Measurements from ENCODE around the gene TGM4.

Gene TGM4

DNA sequence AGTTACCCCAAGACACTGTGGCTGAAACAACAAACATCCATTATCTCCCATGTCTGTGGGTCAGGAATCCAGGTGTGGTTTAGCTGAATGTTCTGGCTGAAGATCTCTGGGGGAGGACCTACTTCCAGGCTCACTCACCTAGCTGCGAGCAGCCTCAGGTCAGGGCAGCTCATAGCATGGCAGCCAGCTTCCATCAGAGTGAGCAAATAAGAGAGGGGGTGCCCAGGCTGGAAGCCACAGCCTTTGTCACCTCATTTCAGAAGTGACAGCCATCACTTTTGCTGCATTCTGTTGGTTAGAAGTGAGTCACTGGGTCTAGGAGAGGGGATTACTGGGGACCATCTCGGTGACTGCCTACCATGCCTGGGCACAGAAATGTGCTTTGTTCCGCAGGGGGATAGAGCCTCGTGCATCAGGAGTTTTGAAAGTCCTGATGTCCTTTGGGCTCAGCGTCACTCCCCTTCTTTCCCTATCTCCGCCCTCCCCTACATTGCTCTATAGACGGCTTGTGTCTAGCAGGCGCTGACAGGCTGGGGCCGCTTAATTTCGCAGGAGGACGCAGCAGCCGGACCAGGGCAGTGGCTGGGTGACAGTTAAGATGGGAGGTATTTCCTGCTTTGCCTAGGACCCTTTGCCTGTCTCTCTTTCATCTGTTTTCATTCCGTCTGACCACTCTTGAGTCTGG lies 25.4 kb downstream of the TGM4 start:
- H2AFZ ChIP-seq (ENCODE audit: low read depth, low read length, severe bottlenecking): no peak overlapping the region
- TF ChIP-seq, protein P1, sequence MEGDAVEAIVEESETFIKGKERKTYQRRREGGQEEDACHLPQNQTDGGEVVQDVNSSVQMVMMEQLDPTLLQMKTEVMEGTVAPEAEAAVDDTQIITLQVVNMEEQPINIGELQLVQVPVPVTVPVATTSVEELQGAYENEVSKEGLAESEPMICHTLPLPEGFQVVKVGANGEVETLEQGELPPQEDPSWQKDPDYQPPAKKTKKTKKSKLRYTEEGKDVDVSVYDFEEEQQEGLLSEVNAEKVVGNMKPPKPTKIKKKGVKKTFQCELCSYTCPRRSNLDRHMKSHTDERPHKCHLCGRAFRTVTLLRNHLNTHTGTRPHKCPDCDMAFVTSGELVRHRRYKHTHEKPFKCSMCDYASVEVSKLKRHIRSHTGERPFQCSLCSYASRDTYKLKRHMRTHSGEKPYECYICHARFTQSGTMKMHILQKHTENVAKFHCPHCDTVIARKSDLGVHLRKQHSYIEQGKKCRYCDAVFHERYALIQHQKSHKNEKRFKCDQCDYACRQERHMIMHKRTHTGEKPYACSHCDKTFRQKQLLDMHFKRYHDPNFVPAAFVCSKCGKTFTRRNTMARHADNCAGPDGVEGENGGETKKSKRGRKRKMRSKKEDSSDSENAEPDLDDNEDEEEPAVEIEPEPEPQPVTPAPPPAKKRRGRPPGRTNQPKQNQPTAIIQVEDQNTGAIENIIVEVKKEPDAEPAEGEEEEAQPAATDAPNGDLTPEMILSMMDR (IDR thresholded peaks at IDR 0.05; ENCODE audit: insufficient read depth, low read length, poor library complexity, severe bottlenecking): no peak
- TF ChIP-seq EZH2phosphoT487 (conservative IDR thresholded peaks at IDR 0.05; ENCODE audit: low read length): no peak
- H3K9ac ChIP-seq (ENCODE audit: low read length): no peak overlapping the region
- H3K27me3 ChIP-seq (ENCODE audit: low read length): no peaks in the 10 kb centered on the region
- no peaks in the 10 kb centered on the region for H3K9me3 ChIP-seq (ENCODE audit: insufficient read depth, low read length)
- H3F3A ChIP-seq (ENCODE audit: insufficient read depth): no peaks in the 10 kb centered on the region
- H3K4me3 ChIP-seq (ENCODE audit: insufficient read depth, low read length, poor library complexity, severe bottlenecking): no peak overlapping the region
- H3K27ac ChIP-seq (ENCODE audit: low read depth, low read length): no peak overlapping the region
- no peak overlapping the region for H3K4me2 ChIP-seq (ENCODE audit: low read depth, low read length, poor library complexity, severe bottlenecking)
- H3K79me2 ChIP-seq (ENCODE audit: insufficient read depth, low read length): no peaks in the 10 kb centered on the region
- H3K9me2 ChIP-seq (replicated peaks; ENCODE audit: insufficient read depth, low read length): no peaks in the 10 kb centered on the region
- H4K20me1 ChIP-seq (ENCODE audit: low read depth, low read length): no peaks in the 10 kb centered on the region
- H3K36me3 ChIP-seq (ENCODE audit: low read length): no peaks in the 10 kb centered on the region

DNA sequence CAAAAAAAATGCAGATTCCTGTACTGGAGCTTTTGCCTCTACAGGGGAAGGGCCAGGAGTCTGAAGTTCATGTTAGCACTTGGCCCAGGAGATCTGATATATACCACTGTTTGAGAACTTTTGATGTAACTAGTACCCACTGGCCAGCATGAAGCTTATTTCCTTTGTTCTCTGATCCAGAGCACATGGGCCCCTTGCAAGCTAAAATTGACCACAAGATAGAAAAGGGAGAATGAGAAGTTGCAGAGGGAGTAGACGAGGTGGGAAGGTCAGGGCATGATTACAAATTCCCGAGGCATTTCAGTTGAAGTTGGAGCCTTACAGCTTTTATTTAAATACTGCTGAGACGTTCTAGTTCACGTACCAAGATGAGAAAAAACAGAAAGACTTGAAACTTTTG lies 28.2 kb downstream of the TGM4 start:
- H3K4me2 ChIP-seq (ENCODE audit: low read depth, low read length, poor library complexity, severe bottlenecking): no peak overlapping the region
- no peaks in the 10 kb centered on the region for H4K20me1 ChIP-seq (ENCODE audit: low read depth, low read length)
- H2AFZ ChIP-seq (ENCODE audit: low read depth, low read length, severe bottlenecking): no peak overlapping the region
- H3K27ac ChIP-seq (ENCODE audit: low read depth, low read length): no peak overlapping the region
- no peaks in the 10 kb centered on the region for H3K9me2 ChIP-seq (replicated peaks; ENCODE audit: insufficient read depth, low read length)
- no peak overlapping the region for H3K4me3 ChIP-seq (ENCODE audit: insufficient read depth, low read length, poor library complexity, severe bottlenecking)
- no peaks in the 10 kb centered on the region for H3F3A ChIP-seq (ENCODE audit: insufficient read depth)
- no peaks in the 10 kb centered on the region for H3K27me3 ChIP-seq (ENCODE audit: low read length)
- H3K9ac ChIP-seq (ENCODE audit: low read length): no peak overlapping the region
- H3K9me3 ChIP-seq (ENCODE audit: insufficient read depth, low read length): no peaks in the 10 kb centered on the region
- H3K36me3 ChIP-seq (ENCODE audit: low read length): no peaks in the 10 kb centered on the region
- H3K79me2 ChIP-seq (ENCODE audit: insufficient read depth, low read length): no peaks in the 10 kb centered on the region
- no peak for TF ChIP-seq EZH2phosphoT487 (conservative IDR thresholded peaks at IDR 0.05; ENCODE audit: low read length)
- TF ChIP-seq, protein P1 (IDR thresholded peaks at IDR 0.05; ENCODE audit: insufficient read depth, low read length, poor library complexity, severe bottlenecking): no peak

DNA sequence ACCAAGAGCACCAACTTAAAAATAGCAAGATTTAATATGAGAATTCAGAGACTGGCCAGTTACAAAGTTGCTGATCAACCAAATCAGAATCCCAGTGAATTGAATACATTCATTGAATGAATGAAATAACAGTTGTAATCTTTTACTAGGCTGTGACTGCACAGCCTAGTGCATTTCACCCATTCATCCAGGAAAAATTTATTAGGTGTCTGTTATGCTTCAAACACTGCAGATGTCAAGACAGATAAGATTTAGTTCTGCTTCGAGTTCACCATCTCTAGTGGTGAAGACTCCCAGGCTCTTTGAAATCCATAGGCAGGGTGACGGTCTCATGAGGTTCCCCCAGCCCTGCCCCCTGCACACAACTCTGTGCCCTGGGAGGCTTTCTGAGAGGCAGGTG lies 28.9 kb downstream of the TGM4 start:
- Histone ChIP-seq H3K79me2 (ENCODE audit: insufficient read depth, low read length) (no peaks in the 10 kb centered on the region), H3K9ac (ENCODE audit: low read length) (no peak overlapping the region), H3K27me3 (ENCODE audit: low read length) (no peaks in the 10 kb centered on the region), H3K4me3 (ENCODE audit: insufficient read depth, low read length, poor library complexity, severe bottlenecking) (no peak overlapping the region), H3F3A (ENCODE audit: insufficient read depth) (no peaks in the 10 kb centered on the region), H3K9me2 (replicated peaks; ENCODE audit: insufficient read depth, low read length) (no peaks in the 10 kb centered on the region), H3K36me3 (ENCODE audit: low read length) (no peaks in the 10 kb centered on the region), H4K20me1 (ENCODE audit: low read depth, low read length) (no peaks in the 10 kb centered on the region), H3K4me2 (ENCODE audit: low read depth, low read length, poor library complexity, severe bottlenecking) (no peak overlapping the region), H3K9me3 (ENCODE audit: insufficient read depth, low read length) (no peaks in the 10 kb centered on the region), H2AFZ (ENCODE audit: low read depth, low read length, severe bottlenecking) (no peak overlapping the region), H3K27ac (ENCODE audit: low read depth, low read length) (no peak overlapping the region)
- TF ChIP-seq, protein P1 (IDR thresholded peaks at IDR 0.05; ENCODE audit: insufficient read depth, low read length, poor library complexity, severe bottlenecking): no peak
- TF ChIP-seq EZH2phosphoT487 (conservative IDR thresholded peaks at IDR 0.05; ENCODE audit: low read length): no peak
